ENCODE data around the gene XRCC3. TPM values are rescaled to one million over a fixed set of nuclear protein-coding genes. Genes with fewer than 3 reads are reported as not detected.

The XRCC3 gene
- total and polyA plus RNA-seq, 2 experiments from 2014 or later, result 7.7 to 9.1 TPM

GRCh38 chr14:103703433-103704385, 11.5 kb downstream of the XRCC3 start:
- no peaks in the 10 kb centered on the region for H3K36me3 ChIP-seq (replicated peaks; ENCODE audit: insufficient read depth, low read depth)
- no peak overlapping the region for H3K27ac ChIP-seq
- TF ChIP-seq EZH2 (IDR thresholded peaks at IDR 0.05; ENCODE audit: borderline replicate concordance) (no peak), CTCF (IDR thresholded peaks at IDR 0.05; ENCODE audit: poor library complexity) (no peak), EZH2phosphoT487 (IDR thresholded peaks at IDR 0.05; ENCODE audit: low read depth, severe bottlenecking, unreplicated experiment) (no peak)
- no peak overlapping the region for H3K4me3 ChIP-seq
- WGBS (ENCODE audit: low lambda C conversion rate, missing lambda C conversion rate), result 92% methylated on average over 24 of the region's 24 CpGs
- H3K79me2 ChIP-seq, result no peaks in the 10 kb centered on the region
- H3K9me3 ChIP-seq (ENCODE audit: low read depth), result no peaks in the 10 kb centered on the region
- H4K20me1 ChIP-seq (ENCODE audit: insufficient read depth, poor library complexity, severe bottlenecking), result no peaks in the 10 kb centered on the region
- no peaks in the 10 kb centered on the region for H3K27me3 ChIP-seq
- no peaks in the 10 kb centered on the region for H3K4me1 ChIP-seq (ENCODE audit: insufficient read depth)
- no peaks in the 10 kb centered on the region for H3K9me2 ChIP-seq (replicated peaks; ENCODE audit: insufficient read depth)
- H2AFZ ChIP-seq, result no peak overlapping the region
- H3K4me2 ChIP-seq, result no peak overlapping the region
- DNase-seq (ENCODE audit: low spot score), result no peak

GRCh38 chr14:103702497-103703432, 12.5 kb downstream of the XRCC3 start:
- no peak overlapping the region for H3K4me3 ChIP-seq
- H3K79me2 ChIP-seq, result no peaks in the 10 kb centered on the region
- no peak overlapping the region for H3K4me2 ChIP-seq
- H3K9me2 ChIP-seq (replicated peaks; ENCODE audit: insufficient read depth), result no peaks in the 10 kb centered on the region
- no peak overlapping the region for H3K27ac ChIP-seq
- TF ChIP-seq EZH2 (IDR thresholded peaks at IDR 0.05; ENCODE audit: borderline replicate concordance), result no peak
- no peak for TF ChIP-seq EZH2phosphoT487 (IDR thresholded peaks at IDR 0.05; ENCODE audit: low read depth, severe bottlenecking, unreplicated experiment)
- TF ChIP-seq CTCF (IDR thresholded peaks at IDR 0.05; ENCODE audit: poor library complexity), result no peak
- no peak for DNase-seq (ENCODE audit: low spot score)
- no peaks in the 10 kb centered on the region for H3K27me3 ChIP-seq
- no peaks in the 10 kb centered on the region for H4K20me1 ChIP-seq (ENCODE audit: insufficient read depth, poor library complexity, severe bottlenecking)
- no peaks in the 10 kb centered on the region for H3K36me3 ChIP-seq (replicated peaks; ENCODE audit: insufficient read depth, low read depth)
- no peaks in the 10 kb centered on the region for H3K9me3 ChIP-seq (ENCODE audit: low read depth)
- peaks cover 2% of the 10 kb centered on the region for H3K4me1 ChIP-seq (ENCODE audit: insufficient read depth)
- no peak overlapping the region for H2AFZ ChIP-seq
- WGBS (ENCODE audit: low lambda C conversion rate, missing lambda C conversion rate), result 92% methylated on average over 29 of the region's 29 CpGs

GRCh38 chr14:103702095-103702494, 13.2 kb downstream of the XRCC3 start:
- Histone ChIP-seq H3K79me2 (no peaks in the 10 kb centered on the region), H3K27ac (no peak overlapping the region), H3K27me3 (no peaks in the 10 kb centered on the region), H3K4me3 (no peak overlapping the region), H3K9me3 (ENCODE audit: low read depth) (no peaks in the 10 kb centered on the region), H4K20me1 (ENCODE audit: insufficient read depth, poor library complexity, severe bottlenecking) (peaks cover 5% of the 10 kb centered on the region), H2AFZ (no peak overlapping the region), H3K9me2 (replicated peaks; ENCODE audit: insufficient read depth) (no peaks in the 10 kb centered on the region), H3K4me1 (ENCODE audit: insufficient read depth) (peaks cover 9% of the 10 kb centered on the region), H3K36me3 (replicated peaks; ENCODE audit: insufficient read depth, low read depth) (no peaks in the 10 kb centered on the region), H3K4me2 (no peak overlapping the region)
- WGBS (ENCODE audit: low lambda C conversion rate, missing lambda C conversion rate), result 73% methylated on average over 5 of the region's 5 CpGs
- no peak for DNase-seq (ENCODE audit: low spot score)
- TF ChIP-seq EZH2phosphoT487 (IDR thresholded peaks at IDR 0.05; ENCODE audit: low read depth, severe bottlenecking, unreplicated experiment) (no peak), CTCF (IDR thresholded peaks at IDR 0.05; ENCODE audit: poor library complexity) (no peak), EZH2 (IDR thresholded peaks at IDR 0.05; ENCODE audit: borderline replicate concordance) (no peak)
